Fibroblast of the aortic adventitia (primary cell): Measurements from ENCODE around the gene ATP5PO. TPM values are rescaled to one million over a fixed set of nuclear protein-coding genes. Genes with fewer than 3 reads are reported as not detected.

Source experiments
- DNase-seq: peaks from one replicate; pipeline ENCODE4 v3.0.0-alpha.2; 2010; ENCODE audit warnings: low read depth
- H3K4me3 ChIP-seq: 2 replicates; pipeline ENCODE4 v1.5.1; 2011; ENCODE audit warnings: low read depth, mild to moderate bottlenecking, control low read depth, low read length, moderate library complexity
- total RNA-seq: library from RNA; depleted of rRNA; stranded (reverse); fragments of >200 nt; gene quantifications from 2 replicates; pipeline ENCODE4 v1.2.3, GENCODE V29; 2012; ENCODE audit warnings: low replicate concordance
- TF ChIP-seq, protein P1 (sequence below): IDR thresholded peaks from 2 replicates; pipeline ENCODE4 v1.5.1; 2011; ENCODE audit warnings: mild to moderate bottlenecking, low read length, control low read depth, inconsistent platforms; ENCODE audit not compliant: insufficient read depth

Gene ATP5PO
- total RNA-seq, 1 donor, result 304 TPM

- H3K4me3 ChIP-seq, result peak overlapping the region; percentile 19
- DNase-seq, result peak; percentile 92
Measured at GRCh38 chr21:33884376-33885171, 31.0 kb downstream of the ATP5PO start.

GRCh38 chr21:33883118-33883517 lies 32.5 kb downstream of the ATP5PO start:
- no peak overlapping the region for H3K4me3 ChIP-seq
- DNase-seq, result no peak
- TF ChIP-seq, protein P1, sequence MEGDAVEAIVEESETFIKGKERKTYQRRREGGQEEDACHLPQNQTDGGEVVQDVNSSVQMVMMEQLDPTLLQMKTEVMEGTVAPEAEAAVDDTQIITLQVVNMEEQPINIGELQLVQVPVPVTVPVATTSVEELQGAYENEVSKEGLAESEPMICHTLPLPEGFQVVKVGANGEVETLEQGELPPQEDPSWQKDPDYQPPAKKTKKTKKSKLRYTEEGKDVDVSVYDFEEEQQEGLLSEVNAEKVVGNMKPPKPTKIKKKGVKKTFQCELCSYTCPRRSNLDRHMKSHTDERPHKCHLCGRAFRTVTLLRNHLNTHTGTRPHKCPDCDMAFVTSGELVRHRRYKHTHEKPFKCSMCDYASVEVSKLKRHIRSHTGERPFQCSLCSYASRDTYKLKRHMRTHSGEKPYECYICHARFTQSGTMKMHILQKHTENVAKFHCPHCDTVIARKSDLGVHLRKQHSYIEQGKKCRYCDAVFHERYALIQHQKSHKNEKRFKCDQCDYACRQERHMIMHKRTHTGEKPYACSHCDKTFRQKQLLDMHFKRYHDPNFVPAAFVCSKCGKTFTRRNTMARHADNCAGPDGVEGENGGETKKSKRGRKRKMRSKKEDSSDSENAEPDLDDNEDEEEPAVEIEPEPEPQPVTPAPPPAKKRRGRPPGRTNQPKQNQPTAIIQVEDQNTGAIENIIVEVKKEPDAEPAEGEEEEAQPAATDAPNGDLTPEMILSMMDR, result no peak

More at GRCh38 chr21:33884376-33885171, 31.0 kb downstream of the ATP5PO start:
- TF ChIP-seq, protein P1, result no peak

GRCh38 chr21:33881689-33882440 lies 33.7 kb downstream of the ATP5PO start:
- no peak for DNase-seq
- TF ChIP-seq, protein P1, result no peak
- no peak overlapping the region for H3K4me3 ChIP-seq

GRCh38 chr21:33880626-33881025 lies 35.0 kb downstream of the ATP5PO start:
- no peak overlapping the region for H3K4me3 ChIP-seq
- TF ChIP-seq, protein P1, result no peak
- DNase-seq, result no peak

GRCh38 chr21:33878824-33879223 lies 36.8 kb downstream of the ATP5PO start:
- no peak for DNase-seq
- TF ChIP-seq, protein P1, result no peak
- H3K4me3 ChIP-seq, result no peak overlapping the region

- DNase-seq, result no peak
- TF ChIP-seq, protein P1, result no peak
- H3K4me3 ChIP-seq, result no peak overlapping the region
Measured at GRCh38 chr21:33875026-33875695, 40.4 kb downstream of the ATP5PO start.
